ENCODE results near the gene ANK3. TPM values are rescaled to one million over a fixed set of nuclear protein-coding genes. Genes with fewer than 3 reads are reported as not detected.

The ANK3 gene
- total RNA-seq = 10 to 100 TPM; 65.0 to 79.5 TPM
- polyA plus RNA-seq (2013, experiment 1 of 2) = 44.1 TPM
- polyA plus RNA-seq (2013, experiment 2 of 2) = 44.2 TPM
- long read RNA-seq, experiment 1, partial matches to known transcripts = 5 of 17 reads
- long read RNA-seq, experiment 1, other reads (novel, unspliced or antisense) = 12 of 17 reads
- long read RNA-seq, experiment 2, partial matches to known transcripts = 13 of 50 reads
- long read RNA-seq, experiment 2, other reads (novel, unspliced or antisense) = 36 of 50 reads
- long read RNA-seq, experiment 3, transcript ANK3-202 (21 exons, 3,811 nt) = major isoform, 22 of 122 reads
- long read RNA-seq, experiment 3, partial matches to known transcripts = 58 of 122 reads
- long read RNA-seq, experiment 3, other reads (novel, unspliced or antisense) = 42 of 122 reads
- long read RNA-seq, experiment 4, partial matches to known transcripts = 2 of 6 reads
- long read RNA-seq, experiment 4, other reads (novel, unspliced or antisense) = 4 of 6 reads

GRCh38 chr10:60389413-60390025, at the start of gene ANK3:
TSS of gene ANK3 (minus strand) at chr10:60389875. CDS start at chr10:60389538, 337 bp downstream.
- Histone ChIP-seq H3K9ac (ENCODE audit: extremely low read depth, low read length, poor library complexity, severe bottlenecking) (no peak within 1 kb of the TSS), H3K4me1 (ENCODE audit: control insufficient read depth, insufficient read depth, low read length) (peaks cover 20% of the 10 kb centered on the region)
- no peak within 1 kb of the TSS for H3K27ac Mint-ChIP-seq

GRCh38 chr10:60434418-60435046, 44.9 kb upstream of the ANK3 start:
- Histone ChIP-seq H3K36me3 (ENCODE audit: control insufficient read depth, insufficient read depth, low read length) (no peaks in the 10 kb centered on the region), H3K9ac (ENCODE audit: extremely low read depth, low read length, poor library complexity, severe bottlenecking) (no peak overlapping the region), H3K4me3 (ENCODE audit: low read length) (no peak overlapping the region), H3K4me1 (ENCODE audit: control insufficient read depth, insufficient read depth, low read length) (no peaks in the 10 kb centered on the region), H3K27ac (ENCODE audit: low read depth, low read length) (no peak overlapping the region), H3K9me3 (ENCODE audit: control insufficient read depth, low read length) (no peaks in the 10 kb centered on the region), H3K27me3 (ENCODE audit: control insufficient read depth, insufficient read depth, low read length, poor library complexity, severe bottlenecking) (no peaks in the 10 kb centered on the region)
- H3K27ac Mint-ChIP-seq = no peak overlapping the region
- TF ChIP-seq CTCF (conservative IDR thresholded peaks at IDR 0.05) = peak; percentile 89
- H3K9me3 Mint-ChIP-seq = no peaks in the 10 kb centered on the region
- 78 to 85% methylated on average over 3 of the region's 3 CpGs for WGBS, 2 experiments (ENCODE audit: insufficient coverage in 1 of 2, insufficient read length in 1 of 2)
- no peak overlapping the region for H3K4me3 Mint-ChIP-seq
- no peaks in the 10 kb centered on the region for H3K27me3 Mint-ChIP-seq (ENCODE audit: insufficient read depth)
- H3K36me3 Mint-ChIP-seq (ENCODE audit: low read depth) = no peaks in the 10 kb centered on the region
- peak; percentile 63 for DNase-seq
- H3K4me1 Mint-ChIP-seq = peaks cover 7% of the 10 kb centered on the region

More at GRCh38 chr10:60389413-60390025, at the start of gene ANK3:
- H3K4me3 ChIP-seq (ENCODE audit: low read length) = no peak within 1 kb of the TSS
- DNase-seq = no peak
- Mint-ChIP-seq H3K4me3 (no peak within 1 kb of the TSS), H3K27me3 (ENCODE audit: insufficient read depth) (peaks cover 14% of the 10 kb centered on the region), H3K9me3 (no peaks in the 10 kb centered on the region), H3K4me1 (peaks cover 32% of the 10 kb centered on the region), H3K36me3 (ENCODE audit: low read depth) (no peaks in the 10 kb centered on the region)
- no peaks in the 10 kb centered on the region for H3K36me3 ChIP-seq (ENCODE audit: control insufficient read depth, insufficient read depth, low read length)
- 79 to 89% methylated on average over 5 to 10 of the region's 10 CpGs for WGBS, 2 experiments (ENCODE audit: insufficient coverage in 1 of 2, insufficient read length in 1 of 2)
- no peak for TF ChIP-seq CTCF (conservative IDR thresholded peaks at IDR 0.05)
- H3K27ac ChIP-seq (ENCODE audit: low read depth, low read length) = peak within 1 kb of the TSS; percentile 45
- no peaks in the 10 kb centered on the region for H3K9me3 ChIP-seq (ENCODE audit: control insufficient read depth, low read length)
- no peaks in the 10 kb centered on the region for H3K27me3 ChIP-seq (ENCODE audit: control insufficient read depth, insufficient read depth, low read length, poor library complexity, severe bottlenecking)

GRCh38 chr10:60433684-60434083, 44.0 kb upstream of the ANK3 start:
- Mint-ChIP-seq H3K4me1 (peaks cover 7% of the 10 kb centered on the region), H3K9me3 (no peaks in the 10 kb centered on the region), H3K27ac (no peak overlapping the region), H3K4me3 (no peak overlapping the region), H3K27me3 (ENCODE audit: insufficient read depth) (no peaks in the 10 kb centered on the region), H3K36me3 (ENCODE audit: low read depth) (no peaks in the 10 kb centered on the region)
- no peak for DNase-seq
- Histone ChIP-seq H3K27me3 (ENCODE audit: control insufficient read depth, insufficient read depth, low read length, poor library complexity, severe bottlenecking) (no peaks in the 10 kb centered on the region), H3K36me3 (ENCODE audit: control insufficient read depth, insufficient read depth, low read length) (no peaks in the 10 kb centered on the region), H3K4me1 (ENCODE audit: control insufficient read depth, insufficient read depth, low read length) (no peaks in the 10 kb centered on the region), H3K9ac (ENCODE audit: extremely low read depth, low read length, poor library complexity, severe bottlenecking) (no peak overlapping the region), H3K4me3 (ENCODE audit: low read length) (no peak overlapping the region), H3K27ac (ENCODE audit: low read depth, low read length) (no peak overlapping the region), H3K9me3 (ENCODE audit: control insufficient read depth, low read length) (no peaks in the 10 kb centered on the region)
- no peak for TF ChIP-seq CTCF (conservative IDR thresholded peaks at IDR 0.05)
- WGBS, 2 experiments (ENCODE audit: insufficient coverage in 1 of 2, insufficient read length in 1 of 2) = 83 to 95% methylated on average over 2 to 3 of the region's 3 CpGs
